GM18520 (cell line): Measurements from ENCODE around the gene MED13L.

Experiments used
- ATAC-seq: cut with Tn5 transposase; IDR thresholded peaks from one replicate; pipeline ENCODE4 v1.9.1; 2021; ENCODE audit not compliant: unreplicated experiment

The MED13L gene

GRCh38 chr12:115956236-115956635 is 321.3 kb downstream of the MED13L start:
- no peak for ATAC-seq

- no peak for ATAC-seq
These were observed 324.0 kb downstream of the MED13L start for GRCh38 chr12:115953450-115953849.

- ATAC-seq: no peak
These were observed 324.5 kb downstream of the MED13L start for GRCh38 chr12:115953031-115953430.

- ATAC-seq: no peak
These were observed 326.5 kb downstream of the MED13L start for GRCh38 chr12:115950959-115951358.

GRCh38 chr12:115949675-115950074 is 327.8 kb downstream of the MED13L start:
- ATAC-seq: no peak

GRCh38 chr12:115947696-115948062 is 329.8 kb downstream of the MED13L start:
- ATAC-seq: no peak

GRCh38 chr12:115946867-115947695 is 330.4 kb downstream of the MED13L start:
- ATAC-seq: no peak

- ATAC-seq: no peak
These were observed 331.4 kb downstream of the MED13L start for GRCh38 chr12:115946092-115946491.

- ATAC-seq: no peak
These were observed 332.0 kb downstream of the MED13L start for GRCh38 chr12:115945491-115945885.

- no peak for ATAC-seq
These were observed 332.5 kb downstream of the MED13L start for GRCh38 chr12:115944837-115945490.

GRCh38 chr12:115944392-115944742 is 333.1 kb downstream of the MED13L start:
- ATAC-seq: no peak

GRCh38 chr12:115943630-115944391 is 333.7 kb downstream of the MED13L start:
- ATAC-seq: no peak

GRCh38 chr12:115943310-115943629 is 334.2 kb downstream of the MED13L start:
- ATAC-seq: no peak

GRCh38 chr12:115942346-115942745 is 335.1 kb downstream of the MED13L start:
- ATAC-seq: no peak

- ATAC-seq: no peak
These were observed 336.1 kb downstream of the MED13L start for GRCh38 chr12:115941362-115941761.

GRCh38 chr12:115938794-115939377 is 338.6 kb downstream of the MED13L start:
- no peak for ATAC-seq

GRCh38 chr12:115936997-115937916 is 340.2 kb downstream of the MED13L start:
- ATAC-seq: no peak

GRCh38 chr12:115934877-115935276 is 342.6 kb downstream of the MED13L start:
- ATAC-seq: no peak

- ATAC-seq: no peak
These were observed 343.4 kb downstream of the MED13L start for GRCh38 chr12:115934046-115934445.

GRCh38 chr12:115932066-115932465 is 345.4 kb downstream of the MED13L start:
- ATAC-seq: no peak

- no peak for ATAC-seq
These were observed 347.2 kb downstream of the MED13L start for GRCh38 chr12:115930336-115930735.
